ENCODE measurements around the gene RAPGEF1. TPM values are rescaled to one million over a fixed set of nuclear protein-coding genes. Genes with fewer than 3 reads are reported as not detected.

Gene RAPGEF1
- total RNA-seq, 1 donor from 2014 or later, result 73.1 TPM

DNA sequence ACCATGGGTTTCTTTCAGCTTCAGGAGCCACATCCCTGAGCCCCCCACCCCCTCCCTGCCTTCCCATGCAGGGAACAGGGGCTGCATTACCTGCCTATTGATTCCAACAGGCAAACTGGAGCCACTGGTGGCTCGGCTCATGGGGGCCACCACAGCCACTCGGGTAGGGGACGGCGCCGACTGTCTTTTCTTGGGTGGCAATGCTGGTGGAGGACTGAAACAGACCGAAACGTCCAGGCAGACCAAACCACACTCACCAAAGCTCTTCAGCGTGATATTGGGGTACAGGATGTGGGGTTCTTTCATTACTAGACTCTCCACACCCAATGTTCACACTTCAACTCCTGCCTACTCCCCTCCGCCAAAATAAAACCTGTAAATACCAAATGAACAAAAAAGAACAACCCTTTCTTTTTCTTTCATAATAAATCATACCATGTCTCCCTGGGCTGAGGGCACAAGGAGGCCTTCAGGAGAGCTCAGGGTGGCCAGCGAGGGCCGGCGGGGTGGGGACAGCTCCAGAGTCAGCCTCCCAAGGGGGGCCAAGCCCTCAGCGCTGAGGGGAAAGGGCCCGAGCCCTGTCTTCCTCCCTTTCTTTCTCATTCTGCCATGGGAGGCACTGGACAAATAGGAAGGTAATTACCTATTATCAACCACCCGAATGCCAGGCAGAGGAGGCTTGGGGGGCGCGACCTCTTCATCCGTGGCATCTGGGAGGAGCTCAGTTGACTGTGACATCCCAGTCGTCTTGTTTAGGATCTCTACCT is 111.2 kb downstream of the RAPGEF1 start:
- H3K9me3 Mint-ChIP-seq (ENCODE audit: low read depth), result no peaks in the 10 kb centered on the region
- no peak overlapping the region for H3K27ac Mint-ChIP-seq (ENCODE audit: unreplicated experiment)
- peaks cover 12% of the 10 kb centered on the region for H3K4me1 Mint-ChIP-seq (ENCODE audit: low read depth)
- no peak overlapping the region for H3K4me3 Mint-ChIP-seq (ENCODE audit: unreplicated experiment)
- H3K27me3 Mint-ChIP-seq (ENCODE audit: low read depth), result no peaks in the 10 kb centered on the region
- no peak for DNase-seq (ENCODE audit: low spot score)
- TF ChIP-seq, protein P1, sequence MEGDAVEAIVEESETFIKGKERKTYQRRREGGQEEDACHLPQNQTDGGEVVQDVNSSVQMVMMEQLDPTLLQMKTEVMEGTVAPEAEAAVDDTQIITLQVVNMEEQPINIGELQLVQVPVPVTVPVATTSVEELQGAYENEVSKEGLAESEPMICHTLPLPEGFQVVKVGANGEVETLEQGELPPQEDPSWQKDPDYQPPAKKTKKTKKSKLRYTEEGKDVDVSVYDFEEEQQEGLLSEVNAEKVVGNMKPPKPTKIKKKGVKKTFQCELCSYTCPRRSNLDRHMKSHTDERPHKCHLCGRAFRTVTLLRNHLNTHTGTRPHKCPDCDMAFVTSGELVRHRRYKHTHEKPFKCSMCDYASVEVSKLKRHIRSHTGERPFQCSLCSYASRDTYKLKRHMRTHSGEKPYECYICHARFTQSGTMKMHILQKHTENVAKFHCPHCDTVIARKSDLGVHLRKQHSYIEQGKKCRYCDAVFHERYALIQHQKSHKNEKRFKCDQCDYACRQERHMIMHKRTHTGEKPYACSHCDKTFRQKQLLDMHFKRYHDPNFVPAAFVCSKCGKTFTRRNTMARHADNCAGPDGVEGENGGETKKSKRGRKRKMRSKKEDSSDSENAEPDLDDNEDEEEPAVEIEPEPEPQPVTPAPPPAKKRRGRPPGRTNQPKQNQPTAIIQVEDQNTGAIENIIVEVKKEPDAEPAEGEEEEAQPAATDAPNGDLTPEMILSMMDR (IDR thresholded peaks at IDR 0.05), result no peak
- H3K36me3 Mint-ChIP-seq (ENCODE audit: low read depth), result peaks cover 12% of the 10 kb centered on the region

DNA sequence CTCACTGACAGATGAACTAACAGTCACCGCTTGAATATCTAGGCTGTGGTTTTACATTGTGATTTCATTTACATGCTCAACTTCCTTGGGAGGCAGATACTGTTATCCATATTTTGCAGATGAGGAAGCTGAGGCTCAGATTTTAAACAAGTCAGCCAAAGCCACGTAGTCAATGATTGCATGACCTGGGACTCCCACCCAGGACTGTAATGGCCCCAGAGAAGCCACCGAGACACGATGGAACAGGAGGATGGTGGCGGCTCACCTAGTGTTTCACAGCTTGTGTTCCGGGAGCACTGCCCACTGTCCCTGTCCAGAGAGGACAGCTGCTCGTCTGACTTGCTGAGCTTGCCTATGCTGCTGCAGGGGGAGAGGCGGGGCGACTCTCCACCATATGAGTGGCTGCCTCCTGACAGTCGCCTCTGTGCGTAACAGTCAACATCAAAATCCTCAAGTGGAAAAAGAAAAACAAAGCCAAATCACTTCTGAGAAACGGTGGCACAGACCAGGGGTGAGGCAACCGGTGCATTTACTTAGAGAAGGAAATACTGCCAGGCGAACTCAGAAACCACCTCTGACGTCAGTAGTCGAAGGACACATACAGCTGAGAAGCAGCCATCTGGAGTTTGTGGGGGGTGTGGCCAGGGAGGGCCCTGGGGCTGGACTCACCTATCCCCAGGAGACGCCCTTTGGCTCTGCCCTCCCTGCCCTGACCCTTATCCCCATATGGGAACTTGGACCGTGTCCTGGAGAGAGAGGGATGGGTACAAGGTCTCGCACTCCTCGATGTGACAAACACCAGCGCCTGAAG is 112.0 kb downstream of the RAPGEF1 start:
- Mint-ChIP-seq H3K36me3 (ENCODE audit: low read depth) (peaks cover 13% of the 10 kb centered on the region), H3K9me3 (ENCODE audit: low read depth) (no peaks in the 10 kb centered on the region), H3K27ac (ENCODE audit: unreplicated experiment) (peak overlapping the region; percentile 49), H3K4me1 (ENCODE audit: low read depth) (peaks cover 12% of the 10 kb centered on the region), H3K4me3 (ENCODE audit: unreplicated experiment) (no peak overlapping the region), H3K27me3 (ENCODE audit: low read depth) (no peaks in the 10 kb centered on the region)
- TF ChIP-seq, protein P1 (IDR thresholded peaks at IDR 0.05), result no peak
- DNase-seq (ENCODE audit: low spot score), result no peak

DNA sequence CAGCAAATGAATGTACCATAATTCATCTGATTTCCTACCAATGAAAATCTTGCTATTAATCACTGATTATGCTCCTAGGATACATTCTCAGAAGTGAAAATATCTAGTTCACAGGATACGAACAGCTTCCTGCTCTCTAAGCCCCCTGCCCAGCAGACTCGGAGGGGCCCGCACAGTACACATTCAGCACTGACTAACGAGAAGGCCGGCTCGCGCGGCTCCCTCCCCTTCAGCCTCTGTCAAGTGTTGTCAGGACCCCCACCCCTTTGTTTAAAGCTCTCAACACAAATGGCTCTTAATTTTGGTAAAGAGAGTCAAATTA is 112.6 kb downstream of the RAPGEF1 start:
- peak overlapping the region; percentile 49 for H3K27ac Mint-ChIP-seq (ENCODE audit: unreplicated experiment)
- TF ChIP-seq, protein P1 (IDR thresholded peaks at IDR 0.05), result no peak
- H3K27me3 Mint-ChIP-seq (ENCODE audit: low read depth), result no peaks in the 10 kb centered on the region
- no peak overlapping the region for H3K4me3 Mint-ChIP-seq (ENCODE audit: unreplicated experiment)
- H3K4me1 Mint-ChIP-seq (ENCODE audit: low read depth), result peaks cover 12% of the 10 kb centered on the region
- DNase-seq (ENCODE audit: low spot score), result no peak
- H3K9me3 Mint-ChIP-seq (ENCODE audit: low read depth), result no peaks in the 10 kb centered on the region
- peaks cover 12% of the 10 kb centered on the region for H3K36me3 Mint-ChIP-seq (ENCODE audit: low read depth)

DNA sequence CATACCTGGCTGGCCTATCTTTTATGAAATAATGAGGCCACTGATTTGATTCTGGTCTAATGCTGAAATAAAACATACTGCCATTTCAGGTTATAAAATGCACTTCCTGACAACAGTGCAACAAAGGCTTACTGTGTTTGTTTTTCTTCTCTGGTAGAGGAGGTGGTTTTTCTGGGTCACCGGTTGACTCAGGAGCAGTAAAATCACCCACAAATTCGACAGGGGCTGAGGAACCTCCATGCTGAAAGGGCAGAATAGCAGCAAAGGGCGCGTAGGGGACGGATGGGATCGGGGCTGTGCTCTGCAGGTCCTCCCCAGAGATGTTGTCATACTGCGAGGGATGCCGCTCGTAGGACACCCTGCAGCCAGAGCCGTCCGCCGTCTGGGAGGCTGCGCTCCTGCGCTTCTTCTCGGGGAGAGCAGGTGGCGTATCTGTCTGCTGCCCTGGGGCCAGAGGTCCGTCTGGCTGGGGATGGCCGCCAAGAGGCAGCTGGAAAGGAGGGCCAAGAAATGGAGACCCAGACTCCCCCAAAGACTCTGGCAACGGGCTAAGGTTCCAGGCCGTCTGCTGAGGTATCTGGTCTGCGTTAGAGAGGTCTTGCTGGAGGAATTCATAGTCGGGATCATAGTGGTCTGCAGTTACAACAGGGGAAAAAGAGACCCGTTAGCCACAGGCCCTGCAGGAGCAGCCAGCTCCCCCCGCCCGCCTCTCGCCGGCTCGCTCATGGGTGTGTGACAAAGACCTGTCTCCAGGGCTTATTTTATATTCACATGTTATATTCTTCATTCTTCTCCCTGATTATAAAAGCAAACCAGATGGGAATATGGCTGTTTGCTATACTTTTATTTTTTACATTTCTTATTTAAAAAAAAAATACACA is 113.8 kb downstream of the RAPGEF1 start:
- no peak overlapping the region for H3K27ac Mint-ChIP-seq (ENCODE audit: unreplicated experiment)

More for the DNA sequence above, 113.8 kb downstream of the RAPGEF1 start:
- TF ChIP-seq, protein P1 (IDR thresholded peaks at IDR 0.05), result no peak
- no peak for DNase-seq (ENCODE audit: low spot score)
- H3K36me3 Mint-ChIP-seq (ENCODE audit: low read depth), result peaks cover 18% of the 10 kb centered on the region
- peaks cover 12% of the 10 kb centered on the region for H3K4me1 Mint-ChIP-seq (ENCODE audit: low read depth)
- H3K4me3 Mint-ChIP-seq (ENCODE audit: unreplicated experiment), result no peak overlapping the region
- H3K9me3 Mint-ChIP-seq (ENCODE audit: low read depth), result no peaks in the 10 kb centered on the region
- no peaks in the 10 kb centered on the region for H3K27me3 Mint-ChIP-seq (ENCODE audit: low read depth)

Data from chondrocyte (in vitro differentiated cells).